HCT116 (cell line): Measurements from ENCODE around the gene NUCB1. TPM values are rescaled to one million over a fixed set of nuclear protein-coding genes. Genes with fewer than 3 reads are reported as not detected.
A peak's percentile ranks its signal among the peaks of the same experiment; 100 is the strongest.

Experiments
- ATAC-seq: fragments of 200-7000 bp; cut with Tn5 transposase; 2 replicates; pipeline ENCODE4 v1.9.1; 2020; ENCODE audit warnings: mild to moderate bottlenecking, moderate library complexity
- BruUV-seq: library from RNA; stranded (reverse); fragments of 400-500 nt; replicated peaks from 2 replicates; lab custom pipeline; 2021; lab: Mats Ljungman, UMichigan
- CTCF ChIA-PET: fragments of 300-600 bp; sonication (Branson Sonifier 250); formaldehyde crosslinking; loops from one replicate; lab custom pipeline; 2021; ENCODE audit warnings: antibody characterized with exemption; lab: Charles Lee
- POLR2A ChIA-PET: fragments of 300-600, 350-600 bp; sonication (Branson Sonifier 250); formaldehyde crosslinking; loops from one replicate; lab custom pipeline; 2021; ENCODE audit warnings: antibody characterized with exemption; lab: Charles Lee
- RAD21 ChIA-PET, 2 experiments: fragments of 300-600 bp; sonication (Branson Sonifier 250); formaldehyde crosslinking; loops; one replicate each; lab custom pipeline; 2023; ENCODE audit warnings: low total read pairs in 2 of 2; ENCODE audit not compliant: uncharacterized antibody in 2 of 2, unreplicated experiment in 2 of 2, low non-redundant PET in 1 of 2; lab: Charles Lee
- DNase-seq: peaks from one replicate; pipeline ENCODE4 v3.0.0-alpha.2; 2010; ENCODE audit warnings: low read depth, low spot score
- H2AFZ ChIP-seq: fragments of 200-600 bp; shearing (Covaris generic), sonication (generic); 2 replicates; pipeline ENCODE4 v1.6.1; 2017; ENCODE audit warnings: low read depth, mixed run types, mixed read lengths, antibody characterized with exemption, low read length; ENCODE audit not compliant: poor library complexity, severe bottlenecking
- H3K27ac ChIP-seq: 2 replicates; pipeline ENCODE4 v1.5.1; 2012; ENCODE audit warnings: low read depth, low read length
- H3K27me3 ChIP-seq: fragments of 200-600 bp; sonication (generic); 2 replicates; pipeline ENCODE4 v1.6.1; 2016; ENCODE audit warnings: mixed run types, low read length, mixed read lengths; ENCODE audit not compliant: insufficient read depth
- H3K36me3 ChIP-seq, 2 experiments: fragments of 200-500 bp in 1 of 2; fragments of 200-600 bp in 1 of 2; sonication (Bioruptor generic) in 1 of 2; sonication (generic) in 1 of 2; 2 replicates each; pipeline versions ENCODE4 v1.5.1 to v1.6.1; 2014 to 2016; ENCODE audit warnings: low read length in 2 of 2, inconsistent platforms in 1 of 2, mixed read lengths in 1 of 2, mixed run types in 1 of 2; ENCODE audit not compliant: insufficient read depth in 2 of 2, control insufficient read depth in 1 of 2
- H3K4me1 ChIP-seq, 2 experiments: fragments of 200-600 bp in 1 of 2; sonication (generic) in 1 of 2; 2 replicates each; pipeline versions ENCODE4 v1.5.1 to v1.6.1; 2012 to 2017; ENCODE audit warnings: low read length in 2 of 2, inconsistent platforms in 1 of 2, mild to moderate bottlenecking in 1 of 2, mixed read lengths in 1 of 2, mixed run types in 1 of 2, moderate library complexity in 1 of 2; ENCODE audit not compliant: insufficient read depth in 2 of 2, control insufficient read depth in 1 of 2
- H3K4me2 ChIP-seq: fragments of 200-600 bp; sonication (generic); 2 replicates; pipeline ENCODE4 v1.6.1; 2017; ENCODE audit warnings: mixed run types, low read length, mixed read lengths
- H3K4me3 ChIP-seq, 2 experiments: fragments of 200-600 bp in 1 of 2; sonication (generic) in 1 of 2; replicated peaks in 1 of 2; 2 replicates each; pipeline ENCODE4 v1.5.1; 2011 to 2016; ENCODE audit warnings: low read length in 2 of 2, control low read depth in 1 of 2, low read depth in 1 of 2, mild to moderate bottlenecking in 1 of 2, mixed read lengths in 1 of 2, mixed run types in 1 of 2
- H3K79me2 ChIP-seq: fragments of 200-600 bp; sonication (generic); 2 replicates; pipeline ENCODE4 v1.6.1; 2017; ENCODE audit warnings: mild to moderate bottlenecking, mixed run types, low read length, moderate library complexity, mixed read lengths; ENCODE audit not compliant: insufficient read depth
- H3K9ac ChIP-seq: fragments of 200-600 bp; sonication (generic); 2 replicates; pipeline ENCODE4 v1.6.1; 2016; ENCODE audit warnings: low read length, mixed read lengths
- H3K9me2 ChIP-seq: fragments of 200-600 bp; sonication (generic), shearing (Covaris generic); 2 replicates; pipeline ENCODE4 v1.6.1; 2017; ENCODE audit warnings: mixed run types, mild to moderate bottlenecking, moderate library complexity; ENCODE audit not compliant: insufficient read depth
- H3K9me3 ChIP-seq, 2 experiments: fragments of 200-500 bp in 1 of 2; fragments of 200-600 bp in 1 of 2; sonication (Bioruptor generic) in 1 of 2; sonication (generic) in 1 of 2; 2 replicates each; pipeline ENCODE4 v1.6.1; 2014 to 2017; ENCODE audit warnings: low read length in 2 of 2, mixed read lengths in 2 of 2, inconsistent platforms in 1 of 2, low read depth in 1 of 2, mild to moderate bottlenecking in 1 of 2, mixed run types in 1 of 2, moderate library complexity in 1 of 2; ENCODE audit not compliant: control insufficient read depth in 1 of 2, insufficient read depth in 1 of 2
- H4K20me1 ChIP-seq: fragments of 200-600 bp; sonication (generic), shearing (Covaris generic); 2 replicates; pipeline ENCODE4 v1.6.1; 2017; ENCODE audit warnings: mixed run types, mild to moderate bottlenecking, moderate library complexity; ENCODE audit not compliant: insufficient read depth
- CBX3 ChIP-seq: IDR thresholded peaks from 2 replicates; pipeline ENCODE4 v1.6.1; 2012; ENCODE audit warnings: low read depth
- CEBPB ChIP-seq: IDR thresholded peaks from 2 replicates; pipeline ENCODE4 v1.6.1; 2012; ENCODE audit warnings: low read depth
- EGR1 ChIP-seq: IDR thresholded peaks from 2 replicates; pipeline ENCODE4 v1.6.1; 2012; ENCODE audit warnings: low read depth
- ELF1 ChIP-seq: IDR thresholded peaks from 2 replicates; pipeline ENCODE4 v1.6.1; 2012; ENCODE audit warnings: low read depth, borderline replicate concordance
- EZH2 ChIP-seq: fragments of 200-600 bp; sonication (generic); IDR thresholded peaks from 2 replicates; pipeline ENCODE4 v1.6.1; 2017; ENCODE audit warnings: antibody characterized with exemption, mixed run types
- EZH2phosphoT487 ChIP-seq: fragments of 200-600 bp; IDR thresholded peaks from 2 replicates; pipeline ENCODE4 v1.6.1; 2018; ENCODE audit warnings: antibody characterized with exemption, borderline replicate concordance
- JUND ChIP-seq: IDR thresholded peaks from 2 replicates; pipeline ENCODE4 v1.6.1; 2012
- POLR2A ChIP-seq: IDR thresholded peaks from 2 replicates; pipeline ENCODE4 v1.7.0; 2011; ENCODE audit warnings: borderline replicate concordance; ENCODE audit not compliant: insufficient read depth, insufficient read length; ENCODE audit errors: extremely low read depth
- POLR2AphosphoS5 ChIP-seq: IDR thresholded peaks from 2 replicates; pipeline ENCODE4 v1.6.1; 2011; ENCODE audit warnings: mild to moderate bottlenecking, low read depth, low read length, moderate library complexity
- RAD21 ChIP-seq: IDR thresholded peaks from 2 replicates; pipeline ENCODE4 v1.6.1; 2012; ENCODE audit warnings: low read depth, mild to moderate bottlenecking
- REST ChIP-seq: IDR thresholded peaks from 2 replicates; pipeline ENCODE4 v1.6.1; 2012; ENCODE audit warnings: low read depth
- SP1 ChIP-seq: IDR thresholded peaks from 2 replicates; pipeline ENCODE4 v1.6.1; 2012; ENCODE audit warnings: low read depth
- SRF ChIP-seq: IDR thresholded peaks from 2 replicates; pipeline ENCODE4 v1.6.1; 2012; ENCODE audit warnings: low read depth
- TCF7L2 ChIP-seq: IDR thresholded peaks from 2 replicates; pipeline ENCODE4 v1.7.0; 2011; ENCODE audit warnings: borderline replicate concordance, inconsistent platforms; ENCODE audit not compliant: insufficient read depth, insufficient read length; ENCODE audit errors: extremely low read depth
- YY1 ChIP-seq: IDR thresholded peaks from 2 replicates; pipeline ENCODE4 v1.6.1; 2011; ENCODE audit warnings: low read length, low read depth, moderate library complexity, mild to moderate bottlenecking; ENCODE audit not compliant: insufficient replicate concordance; ENCODE audit errors: extremely low read depth
- ZFX ChIP-seq: fragments of 450-650 bp; IDR thresholded peaks from 2 replicates; pipeline ENCODE4 v1.6.1; 2017
- intact Hi-C: fragments of 100-400 bp; cut with micrococcal nuclease; formaldehyde crosslinking; loops from 2 replicates; pipeline ENCODE4 v1.10.0; 2022
- total RNA-seq: library from RNA; stranded (reverse); gene quantifications from one replicate; pipeline ENCODE4 v1.2.1, GENCODE V29; 2021; ENCODE audit not compliant: unreplicated experiment
- TF ChIP-seq, protein P1 (sequence below): IDR thresholded peaks from 2 replicates; pipeline ENCODE4 v1.6.1; 2012
- TF ChIP-seq, protein P2 (sequence below): IDR thresholded peaks from 2 replicates; pipeline ENCODE4 v1.6.1; 2012

Gene NUCB1
- total RNA-seq, 1 experiment from 2014 or later = 88.8 TPM

DNA sequence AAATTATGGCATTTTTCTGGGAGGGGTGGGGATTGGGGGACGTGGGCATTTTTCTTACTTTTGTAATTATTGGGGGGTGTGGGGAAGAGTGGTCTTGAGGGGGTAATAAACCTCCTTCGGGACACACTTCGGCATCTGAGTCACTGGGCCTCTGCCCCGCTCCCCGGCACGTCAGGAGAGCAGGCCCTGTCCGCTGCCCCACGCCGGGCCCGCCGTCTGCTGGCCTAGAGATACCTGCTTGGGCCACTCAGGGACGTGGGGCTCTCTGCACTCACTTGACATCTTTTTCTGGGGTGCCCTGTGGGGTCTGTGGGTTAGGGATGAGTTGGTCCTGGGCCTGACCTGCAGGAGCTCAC lies 61.5 kb downstream of the NUCB1 start:
- intact Hi-C loops = no loop called here
- DNase-seq (no peak), ATAC-seq (no peak)
- no peaks in the 10 kb centered on the region for H3K9me2 ChIP-seq
- H3K9me3 ChIP-seq = no peaks in the 10 kb centered on the region
- no TSS peak for BruUV-seq
- peaks cover 16% of the 10 kb centered on the region for H3K79me2 ChIP-seq
- CTCF ChIA-PET = interaction anchor here (0.9 to 1.3 kb wide), 3 partner anchors 9 to 174 kb away, joined by 3 to 8 read pairs (median 3); partner anchors contain the start of gene RUVBL2
- H3K9ac ChIP-seq = peak overlapping the region; percentile 78
- H3K4me2 ChIP-seq = peak overlapping the region; percentile 83
- POLR2A ChIA-PET = interaction anchor here (0.6 to 1.5 kb wide), 8 partner anchors 9 to 89 kb away, joined by 3 to 12 read pairs (median 4); partner anchors contain the start of genes DHDH, GYS1, NUCB1 and PPP1R15A
- TF ChIP-seq, protein P1, sequence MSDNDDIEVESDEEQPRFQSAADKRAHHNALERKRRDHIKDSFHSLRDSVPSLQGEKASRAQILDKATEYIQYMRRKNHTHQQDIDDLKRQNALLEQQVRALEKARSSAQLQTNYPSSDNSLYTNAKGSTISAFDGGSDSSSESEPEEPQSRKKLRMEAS = no peak
- no peak for TF ChIP-seq POLR2A
- no peak for TF ChIP-seq RAD21
- TF ChIP-seq EZH2phosphoT487 = no peak
- TF ChIP-seq EGR1 = no peak
- no peak for TF ChIP-seq POLR2AphosphoS5
- no peak for TF ChIP-seq JUND
- TF ChIP-seq REST = no peak
- TF ChIP-seq SP1 = no peak
- no peak for TF ChIP-seq CBX3
- no peak for TF ChIP-seq YY1
- TF ChIP-seq TCF7L2 = no peak
- no peak for TF ChIP-seq ZFX
- no peak for TF ChIP-seq SRF
- no peak for TF ChIP-seq CEBPB
- TF ChIP-seq ELF1 = no peak
- TF ChIP-seq EZH2 = no peak
- TF ChIP-seq, protein P2, sequence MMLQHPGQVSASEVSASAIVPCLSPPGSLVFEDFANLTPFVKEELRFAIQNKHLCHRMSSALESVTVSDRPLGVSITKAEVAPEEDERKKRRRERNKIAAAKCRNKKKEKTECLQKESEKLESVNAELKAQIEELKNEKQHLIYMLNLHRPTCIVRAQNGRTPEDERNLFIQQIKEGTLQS = no peak
- peaks cover 35 to 54% of the 10 kb centered on the region in 2 experiments for H3K4me1 ChIP-seq
- no peak overlapping the region for H3K4me3 ChIP-seq
- peaks cover 0 to 12% of the 10 kb centered on the region in 2 experiments; a peak in 1 of 4 replicates for H3K36me3 ChIP-seq
- peak overlapping the region; percentile 98 for H3K27ac ChIP-seq
- H4K20me1 ChIP-seq = peaks cover 6% of the 10 kb centered on the region; the same call in 1 of the 2 replicates
- RAD21 ChIA-PET = interaction anchor here in 1 of 2 experiments (1.0 kb wide), 1 partner anchor 119 kb away, joined by 3 read pairs; no protein-coding TSS in a partner anchor
- H3K27me3 ChIP-seq = no peaks in the 10 kb centered on the region
- no peak overlapping the region for H2AFZ ChIP-seq
